Left hindlimb (tissue), 1 donor: Measurements from ENCODE around the gene SRGAP1.
A peak's percentile ranks its signal among the peaks of the same experiment; 100 is the strongest.
"Not testable (repeated sequence)": the region's sequence is repeated elsewhere in the genome, so short reads cannot be mapped to it uniquely, and the experiment has no call there.

Experiments used
- DNase-seq: peaks from one replicate; pipeline ENCODE4 v3.0.0-alpha.2; 2018

Gene SRGAP1

GRCh38 chr12:63841011-63841410 is 3.5 kb upstream of the SRGAP1 start:
- no peak for DNase-seq

DNA sequence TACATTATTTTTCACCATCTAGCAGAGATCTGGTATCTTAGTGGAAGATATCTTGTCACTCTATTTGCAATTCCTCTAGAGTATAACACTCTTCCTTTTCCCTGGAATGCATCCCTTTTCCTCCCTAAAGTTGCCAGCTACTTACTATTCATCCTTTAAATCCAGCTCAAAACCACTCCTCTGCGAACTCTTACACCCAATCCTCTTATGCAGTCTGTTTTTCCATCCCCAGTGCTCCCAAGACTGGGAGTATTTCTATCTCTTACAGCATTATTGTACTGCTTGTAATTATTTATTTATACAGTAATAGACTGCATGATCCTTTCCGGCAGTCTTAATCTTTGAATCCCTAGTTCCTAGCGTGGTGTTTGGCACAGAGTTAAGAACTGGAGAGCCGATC is 2.9 kb upstream of the SRGAP1 start:
- DNase-seq: no peak

DNA sequence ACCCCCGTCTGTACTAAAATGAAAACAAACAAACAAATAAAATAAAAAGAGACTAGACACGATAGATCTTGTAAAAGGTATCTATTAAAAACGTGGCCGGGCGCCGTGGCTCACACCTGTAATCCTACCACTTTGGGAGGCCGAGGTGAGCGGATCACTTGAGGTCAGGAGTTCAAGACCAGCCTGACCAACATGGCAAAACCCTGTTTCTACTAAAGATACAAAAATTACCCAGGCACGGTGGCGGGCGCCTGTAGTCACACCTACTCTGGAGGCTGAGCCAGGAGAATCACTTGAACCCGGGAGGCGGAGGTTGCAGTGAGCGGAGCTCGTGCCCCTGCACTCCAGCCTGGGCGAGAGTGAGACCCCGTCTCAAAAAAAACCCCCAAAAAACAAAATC is 1.8 kb upstream of the SRGAP1 start:
- DNase-seq: not testable (repeated sequence)

GRCh38 chr12:63843254-63843720 is 1.2 kb upstream of the SRGAP1 start:
- DNase-seq: no peak

DNA sequence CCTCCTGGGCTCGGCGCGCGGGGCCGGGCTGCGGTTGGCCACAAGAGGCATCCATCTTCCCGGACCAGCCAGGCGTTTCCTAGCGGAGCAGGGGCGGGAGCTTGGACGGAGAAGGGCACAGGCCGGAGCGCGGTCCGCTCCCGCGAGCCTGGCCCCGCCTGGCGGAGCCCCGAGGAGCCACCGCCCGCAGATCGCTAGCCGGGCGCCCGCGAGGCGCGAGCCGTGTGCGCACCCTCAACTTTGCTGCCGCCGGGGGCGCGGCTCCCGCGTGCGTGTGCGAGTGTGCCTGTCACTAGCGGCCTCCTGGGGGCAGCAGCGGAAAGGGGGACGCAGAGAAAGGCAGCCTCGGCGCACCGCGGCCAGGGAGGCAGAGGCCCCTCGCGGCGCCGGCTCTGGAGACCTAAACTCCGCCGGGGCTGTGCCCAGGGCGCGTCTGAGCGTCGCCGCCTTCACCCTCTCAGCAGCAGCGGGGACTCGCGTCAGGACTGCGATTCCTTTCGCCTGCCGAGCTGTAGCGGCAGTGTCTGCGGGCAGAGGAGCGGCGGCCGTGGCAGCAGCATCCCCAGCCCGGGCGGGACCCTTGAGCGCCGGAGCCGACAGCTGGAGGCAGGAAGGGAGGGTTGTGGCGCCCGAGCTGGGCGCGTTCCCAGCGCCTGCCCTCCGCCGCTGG is 644 bp upstream of the SRGAP1 start:
- peak; percentile 94 for DNase-seq

- DNase-seq: no peak
Observed at GRCh38 chr12:63845726-63846125, 1.2 kb downstream of the SRGAP1 start.

DNA sequence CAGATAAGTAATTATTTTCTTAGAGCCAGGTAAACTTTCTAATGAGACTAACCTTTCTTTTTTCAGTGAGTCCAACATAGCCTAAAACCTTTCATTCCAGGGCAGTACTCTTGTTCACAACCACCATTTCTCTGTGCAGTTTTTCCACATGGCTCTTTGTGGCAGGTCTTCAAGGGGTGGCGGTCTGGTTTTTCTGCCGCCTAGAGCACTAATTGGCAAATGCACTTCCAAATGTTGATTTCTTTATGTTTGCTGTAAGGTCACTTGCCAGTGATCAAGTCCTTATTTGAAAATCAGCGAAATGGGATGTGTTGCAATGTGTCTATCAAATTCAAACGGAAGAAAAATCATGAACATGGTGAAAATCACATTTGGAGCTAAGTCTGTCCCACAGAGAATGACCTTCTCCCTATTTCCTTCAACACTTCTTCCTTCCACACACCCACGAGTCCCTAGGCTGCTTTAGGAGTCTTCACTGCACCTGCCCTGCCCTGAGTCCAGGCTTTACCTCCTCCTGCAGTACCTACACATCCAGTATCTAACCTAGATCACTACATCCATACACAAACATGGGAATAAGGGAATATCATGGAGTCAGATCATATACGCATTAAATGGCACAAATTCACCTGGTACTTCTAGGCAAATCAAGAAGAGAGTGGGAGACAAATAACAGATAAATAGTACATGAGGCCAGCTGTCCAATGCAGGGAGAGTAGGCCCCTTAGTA is 1.9 kb downstream of the SRGAP1 start:
- no peak for DNase-seq

GRCh38 chr12:63848450-63848849 is 4.0 kb downstream of the SRGAP1 start:
- no peak for DNase-seq

DNA sequence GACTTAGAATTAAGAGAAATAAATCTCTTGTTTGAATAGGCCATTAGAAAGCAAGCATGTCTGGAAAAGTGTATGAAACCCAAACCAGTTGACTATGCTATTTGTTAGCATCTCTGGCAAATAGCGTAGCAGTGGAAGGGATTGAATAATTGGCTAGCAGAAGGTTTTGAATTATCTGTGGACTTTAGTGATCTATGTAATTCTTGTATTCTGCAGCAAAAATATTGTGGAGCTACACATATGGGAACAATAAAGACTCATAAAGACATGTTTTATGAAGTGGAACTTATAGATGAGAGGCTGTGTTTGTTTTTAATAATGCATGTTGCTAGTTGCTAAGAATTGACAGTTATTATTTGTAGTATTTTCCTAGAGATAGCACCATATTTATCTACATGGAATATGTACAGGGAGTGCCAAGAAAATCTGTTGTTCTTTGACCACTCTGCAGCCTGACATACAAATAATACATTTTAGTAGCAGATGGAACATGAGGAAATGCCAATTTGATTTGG is 4.7 kb downstream of the SRGAP1 start:
- DNase-seq: no peak

DNA sequence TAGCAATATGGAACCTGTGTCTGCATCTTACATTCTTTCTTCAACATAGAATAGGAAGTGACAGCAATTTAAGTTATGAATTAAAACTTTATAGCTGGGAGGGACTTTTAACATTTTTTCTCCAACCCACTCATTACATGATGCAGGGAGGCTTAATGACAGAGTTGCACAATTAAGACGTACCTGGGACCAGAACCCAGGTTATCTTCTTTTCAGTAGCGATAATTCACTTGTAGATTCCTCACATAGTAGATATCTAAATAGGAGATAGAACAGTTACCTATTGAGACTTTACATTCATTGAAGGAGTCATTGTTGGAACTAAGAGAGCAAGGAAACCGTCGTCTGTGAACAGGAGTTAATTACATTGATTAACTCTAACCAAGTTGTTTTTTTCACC is 5.1 kb downstream of the SRGAP1 start:
- no peak for DNase-seq

DNA sequence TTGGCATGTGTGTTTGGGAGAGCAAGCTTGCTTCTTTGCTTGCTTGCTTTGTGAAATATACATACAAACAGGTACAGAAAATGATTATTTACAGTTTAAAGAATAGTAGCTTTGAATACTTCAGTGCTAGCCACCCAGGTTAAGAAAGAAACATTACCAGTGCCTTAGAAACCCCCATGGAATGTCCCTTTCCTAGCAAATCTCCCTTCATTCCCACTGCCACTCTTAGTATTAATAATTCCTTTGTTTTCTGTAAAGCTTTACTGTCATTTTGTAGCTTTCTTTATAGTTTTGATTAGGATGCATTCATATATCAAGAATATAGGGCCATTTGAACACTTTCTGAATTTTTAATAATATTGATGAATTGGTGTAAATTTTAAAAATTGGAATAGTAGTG is 9.5 kb downstream of the SRGAP1 start:
- no peak for DNase-seq

GRCh38 chr12:63855299-63855698 is 10.8 kb downstream of the SRGAP1 start:
- no peak for DNase-seq

DNA sequence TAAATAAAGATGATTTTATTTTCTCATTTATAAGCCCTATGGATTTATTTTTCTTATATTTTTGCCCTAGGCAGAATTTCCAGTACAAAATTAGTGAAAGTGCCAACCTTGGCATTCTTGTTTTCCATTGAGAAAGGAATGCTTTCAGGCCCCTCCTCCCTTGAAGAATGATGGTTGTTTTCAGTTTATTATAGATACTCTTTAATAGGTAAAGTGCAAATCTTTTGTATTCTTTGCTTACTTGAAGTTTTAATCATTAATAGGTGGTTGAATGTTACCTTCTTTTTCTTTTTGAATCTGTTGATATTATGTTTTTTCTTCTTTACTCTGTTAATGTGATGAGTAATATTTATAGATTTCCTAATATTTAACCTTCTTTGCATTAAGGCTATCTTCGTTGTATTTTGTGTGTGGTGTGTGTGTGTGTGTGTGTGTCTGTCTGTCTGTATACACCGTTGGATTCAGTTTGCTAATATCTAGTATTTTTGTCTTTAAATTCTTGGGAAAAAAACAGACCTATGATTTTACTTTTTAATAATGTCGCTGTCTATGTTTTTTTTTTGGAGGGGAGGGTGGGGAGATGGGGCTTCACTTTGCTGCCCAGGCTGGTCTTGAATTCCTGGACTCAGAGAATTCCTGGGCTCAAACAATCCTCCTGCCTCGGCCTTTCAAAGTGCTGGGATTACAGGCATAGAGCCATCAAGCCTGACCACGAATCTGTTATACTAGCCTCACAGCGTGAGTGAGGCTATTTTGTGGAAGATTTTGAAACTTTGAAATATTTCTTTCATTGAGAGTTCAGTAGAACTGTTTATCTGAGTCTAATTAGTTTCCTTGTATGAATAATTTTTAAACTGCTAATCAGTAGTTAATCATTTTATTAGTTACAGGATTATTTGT is 13.5 kb downstream of the SRGAP1 start:
- no peak for DNase-seq

GRCh38 chr12:63859880-63860279 is 15.4 kb downstream of the SRGAP1 start:
- DNase-seq: not testable (repeated sequence)

GRCh38 chr12:63862187-63862968 is 17.9 kb downstream of the SRGAP1 start:
- no peak for DNase-seq

GRCh38 chr12:63862969-63863230 is 18.4 kb downstream of the SRGAP1 start:
- DNase-seq: no peak

- no peak for DNase-seq
Observed at GRCh38 chr12:63863658-63864453, 19.4 kb downstream of the SRGAP1 start.

DNA sequence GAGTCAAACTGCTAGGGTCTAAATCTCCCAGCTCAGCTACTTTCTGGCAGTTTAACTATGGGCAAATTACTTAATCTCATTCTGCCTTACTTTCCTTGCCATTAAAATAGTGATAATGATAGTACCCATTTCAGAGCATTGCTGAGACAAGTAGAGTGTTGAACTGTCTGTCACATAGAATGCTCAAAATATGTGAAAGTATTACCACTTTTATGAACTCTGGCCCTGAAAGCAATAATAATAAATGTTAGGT is 19.9 kb downstream of the SRGAP1 start:
- no peak for DNase-seq

GRCh38 chr12:63865448-63865847 is 20.9 kb downstream of the SRGAP1 start:
- DNase-seq: no peak

DNA sequence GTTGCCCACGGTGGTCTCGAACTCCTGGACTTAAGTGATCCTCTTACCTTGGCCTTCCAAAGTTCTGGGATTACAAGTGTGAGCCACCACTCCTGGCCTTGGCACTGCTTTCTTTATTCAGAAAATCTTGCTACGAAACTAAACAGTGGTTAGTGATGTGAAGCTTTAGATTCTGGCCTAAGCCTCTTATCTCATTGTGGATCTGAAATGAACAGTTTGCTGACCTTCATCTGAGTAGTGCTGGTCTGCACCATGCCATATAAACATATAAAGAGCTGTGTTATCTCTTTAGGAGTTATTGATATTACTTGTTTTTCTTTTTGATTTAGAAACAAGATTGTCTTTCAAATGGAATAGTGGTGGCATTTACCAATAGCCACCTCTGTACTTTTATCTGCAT is 22.6 kb downstream of the SRGAP1 start:
- DNase-seq: no peak

DNA sequence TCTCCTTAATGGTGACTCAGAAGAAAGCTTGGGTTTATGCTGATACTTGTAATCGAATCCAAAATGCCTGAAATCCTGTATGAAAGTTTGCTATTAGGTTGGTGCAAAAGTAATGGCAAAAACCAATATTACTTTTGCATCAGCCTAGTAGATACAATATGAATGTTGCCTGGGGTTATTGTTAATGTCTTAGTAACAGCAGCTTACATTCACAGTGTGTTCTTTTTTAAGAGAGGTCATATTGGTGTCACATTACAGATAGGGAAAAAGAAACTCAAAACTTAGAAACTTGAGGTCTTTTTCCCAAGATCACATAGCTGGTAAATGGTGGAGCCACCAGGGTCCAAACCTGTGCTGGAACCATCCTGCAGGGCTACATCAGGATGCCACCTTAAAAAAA is 25.2 kb downstream of the SRGAP1 start:
- DNase-seq: no peak

DNA sequence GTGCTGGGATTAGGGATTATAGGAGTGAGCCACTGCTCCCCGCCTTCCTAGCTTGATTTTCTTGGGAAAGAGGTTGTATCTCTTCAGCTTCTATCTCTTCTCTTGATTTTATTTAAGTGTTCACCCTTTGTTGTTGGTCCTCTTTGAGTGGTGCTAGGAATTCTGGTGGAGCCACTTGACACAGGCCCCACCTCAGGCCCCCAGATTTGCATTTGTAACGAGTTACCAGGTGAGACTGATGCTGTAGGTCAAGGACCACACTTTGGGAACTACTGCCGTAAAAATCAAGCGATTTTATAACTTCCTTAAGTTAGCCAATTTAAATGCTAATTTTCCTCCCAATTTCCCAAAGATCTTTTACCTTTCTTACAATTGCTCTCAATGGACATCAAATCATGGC is 26.3 kb downstream of the SRGAP1 start:
- no peak for DNase-seq
